GM08714 (cell line): ENCODE measurements around the gene NIPAL1.
A peak's percentile ranks its signal among the peaks of the same experiment; 100 is the strongest.

Experiments
- H3K4me3 ChIP-seq: fragments of 200-500 bp; sonication (Bioruptor generic); 2 replicates; pipeline ENCODE4 v1.5.1; 2014; ENCODE audit warnings: mild to moderate bottlenecking, low read length, inconsistent platforms
- ZNF274 ChIP-seq: IDR thresholded peaks from 2 replicates; pipeline ENCODE4 v1.6.1; 2012; ENCODE audit warnings: mild to moderate bottlenecking, low read depth, low read length

Gene NIPAL1

GRCh38 chr4:48015216-48015615 lies 1.4 kb upstream of the NIPAL1 start:
- no peak overlapping the region for H3K4me3 ChIP-seq
- TF ChIP-seq ZNF274, result no peak

- TF ChIP-seq ZNF274, result no peak
- H3K4me3 ChIP-seq, result no peak overlapping the region
Observed at GRCh38 chr4:48015678-48016077, 894 bp upstream of the NIPAL1 start.

GRCh38 chr4:48017108-48017571 lies 568 bp downstream of the NIPAL1 start:
- no peak for TF ChIP-seq ZNF274
- peak overlapping the region; percentile 44; the same call in 1 of the 2 replicates for H3K4me3 ChIP-seq

GRCh38 chr4:48018112-48018511 lies 1.5 kb downstream of the NIPAL1 start:
- TF ChIP-seq ZNF274, result no peak
- no peak overlapping the region for H3K4me3 ChIP-seq

- no peak for TF ChIP-seq ZNF274
- H3K4me3 ChIP-seq, result no peak overlapping the region
Observed at GRCh38 chr4:48021100-48021499, 4.5 kb downstream of the NIPAL1 start.

- no peak for TF ChIP-seq ZNF274
- H3K4me3 ChIP-seq, result no peak overlapping the region
Observed at GRCh38 chr4:48022192-48022799, 5.7 kb downstream of the NIPAL1 start.

- no peak for TF ChIP-seq ZNF274
Observed at GRCh38 chr4:48024522-48024921, 8.0 kb downstream of the NIPAL1 start.

GRCh38 chr4:48025005-48025404 lies 8.4 kb downstream of the NIPAL1 start:
- no peak overlapping the region for H3K4me3 ChIP-seq
- no peak for TF ChIP-seq ZNF274

More at GRCh38 chr4:48024522-48024921, 8.0 kb downstream of the NIPAL1 start:
- H3K4me3 ChIP-seq, result no peak overlapping the region

- no peak for TF ChIP-seq ZNF274
- no peak overlapping the region for H3K4me3 ChIP-seq
Observed at GRCh38 chr4:48027653-48028052, 11.1 kb downstream of the NIPAL1 start.

- no peak overlapping the region for H3K4me3 ChIP-seq
Observed at GRCh38 chr4:48028696-48029095, 12.1 kb downstream of the NIPAL1 start.

GRCh38 chr4:48030470-48030869 lies 13.9 kb downstream of the NIPAL1 start:
- H3K4me3 ChIP-seq, result no peak overlapping the region
- TF ChIP-seq ZNF274, result no peak

More at GRCh38 chr4:48028696-48029095, 12.1 kb downstream of the NIPAL1 start:
- TF ChIP-seq ZNF274, result no peak

- no peak for TF ChIP-seq ZNF274
Observed at GRCh38 chr4:48031802-48032525, 15.4 kb downstream of the NIPAL1 start.

GRCh38 chr4:48032721-48033120 lies 16.1 kb downstream of the NIPAL1 start:
- no peak overlapping the region for H3K4me3 ChIP-seq
- no peak for TF ChIP-seq ZNF274

More at GRCh38 chr4:48031802-48032525, 15.4 kb downstream of the NIPAL1 start:
- no peak overlapping the region for H3K4me3 ChIP-seq

GRCh38 chr4:48033412-48033811 lies 16.8 kb downstream of the NIPAL1 start:
- no peak for TF ChIP-seq ZNF274
- H3K4me3 ChIP-seq, result no peak overlapping the region

- H3K4me3 ChIP-seq, result no peak overlapping the region
- no peak for TF ChIP-seq ZNF274
Observed at GRCh38 chr4:48033825-48034413, 17.3 kb downstream of the NIPAL1 start.
